ENCODE data around the gene CROCC2.
"Not testable (repeated sequence)": the region's sequence is repeated elsewhere in the genome, so short reads cannot be mapped to it uniquely, and the experiment has no call there.

Gene CROCC2

GRCh38 chr2:240970104-240970503 is 64.0 kb downstream of the CROCC2 start:
- DNase-seq (ENCODE audit: low read depth, low spot score) = no peak
- in situ Hi-C loops (cut with HindIII; ENCODE audit: low sequenced_read_pairs) = no loop called here
- no peak overlapping the region for H3K4me3 ChIP-seq (ENCODE audit: low read depth, low read length)
- TF ChIP-seq CTCF (IDR thresholded peaks at IDR 0.05; ENCODE audit: low read depth, low read length) = no peak

- DNase-seq (ENCODE audit: low read depth, low spot score) = no peak
- no peak for TF ChIP-seq CTCF (IDR thresholded peaks at IDR 0.05; ENCODE audit: low read depth, low read length)
- no peak overlapping the region for H3K4me3 ChIP-seq (ENCODE audit: low read depth, low read length)
- in situ Hi-C loops (cut with HindIII; ENCODE audit: low sequenced_read_pairs) = no loop called here
Observed at GRCh38 chr2:240970816-240971215, 64.7 kb downstream of the CROCC2 start.

DNA sequence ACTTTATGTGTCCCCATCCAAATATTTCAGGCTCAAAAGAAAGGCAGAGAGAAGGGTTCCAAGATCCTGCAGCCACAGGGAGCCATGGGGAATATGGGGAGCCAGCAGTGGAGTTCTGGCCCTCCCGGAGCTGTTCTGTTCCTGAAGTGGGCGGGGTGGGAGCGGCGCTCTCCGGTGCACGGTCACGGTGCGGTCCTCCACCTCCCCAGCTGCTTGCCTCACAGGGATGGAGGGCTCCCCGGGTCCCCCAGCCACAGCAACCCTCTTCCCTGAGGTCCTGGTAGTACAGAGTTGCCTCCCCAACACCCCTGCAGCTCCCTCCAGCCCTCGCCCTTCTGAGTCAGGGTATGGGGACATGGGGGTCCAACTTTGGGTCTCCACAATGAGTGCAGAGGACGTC is 66.1 kb downstream of the CROCC2 start:
- no peak for TF ChIP-seq CTCF (IDR thresholded peaks at IDR 0.05; ENCODE audit: low read depth, low read length)
- in situ Hi-C loops (cut with HindIII; ENCODE audit: low sequenced_read_pairs) = no loop called here
- no peak overlapping the region for H3K4me3 ChIP-seq (ENCODE audit: low read depth, low read length)
- DNase-seq (ENCODE audit: low read depth, low spot score) = no peak

DNA sequence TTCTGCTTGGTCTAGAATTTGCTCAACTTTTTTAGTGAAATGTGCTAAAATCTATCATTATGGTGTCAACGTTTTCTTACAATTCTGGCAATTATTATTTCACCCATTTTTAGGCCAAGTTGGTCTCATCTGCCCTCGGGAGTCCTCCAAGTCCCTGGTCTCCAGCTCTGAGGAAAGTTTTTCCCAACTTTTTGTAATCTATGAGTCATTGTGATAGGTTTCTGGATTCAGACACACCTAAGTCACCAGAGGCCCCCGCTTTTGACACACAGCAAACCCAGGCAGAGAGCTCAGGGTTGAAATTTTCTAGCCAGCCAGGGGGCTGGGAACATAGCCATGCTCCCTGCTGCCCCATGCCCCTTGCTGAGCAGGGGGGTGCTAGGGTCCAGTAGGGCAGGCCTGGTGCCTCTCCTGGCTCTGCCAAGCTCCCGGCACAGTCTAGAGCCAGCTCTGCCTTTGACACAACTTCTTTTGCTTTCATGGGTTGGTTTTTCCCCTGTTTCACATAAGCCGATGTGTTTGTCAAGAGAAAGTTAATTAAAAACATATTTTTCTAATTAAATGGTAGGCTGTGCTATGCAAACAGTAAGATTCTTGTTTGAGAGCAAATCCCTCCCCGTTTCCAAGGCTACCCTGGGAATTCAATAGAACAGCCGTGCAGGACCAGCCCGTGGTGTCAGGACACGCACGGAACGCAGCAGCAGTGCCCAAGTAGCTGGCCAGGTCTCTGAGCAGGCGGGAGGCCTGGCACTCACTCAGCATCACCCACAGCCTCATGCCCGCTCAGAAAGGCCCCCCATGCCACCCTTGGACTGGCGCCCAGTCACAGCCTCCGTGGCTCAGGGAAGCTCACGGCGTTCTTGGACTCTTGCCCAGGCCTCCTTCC is 66.7 kb downstream of the CROCC2 start:
- TF ChIP-seq CTCF (IDR thresholded peaks at IDR 0.05; ENCODE audit: low read depth, low read length) = no peak
- in situ Hi-C loops (cut with HindIII; ENCODE audit: low sequenced_read_pairs) = no loop called here
- DNase-seq (ENCODE audit: low read depth, low spot score) = peak; percentile 35
- H3K4me3 ChIP-seq (ENCODE audit: low read depth, low read length) = no peak overlapping the region

- in situ Hi-C loops (cut with HindIII; ENCODE audit: low sequenced_read_pairs) = no loop called here
- DNase-seq (ENCODE audit: low read depth, low spot score) = no peak
- H3K4me3 ChIP-seq (ENCODE audit: low read depth, low read length) = no peak overlapping the region
Observed at GRCh38 chr2:240974771-240975572, 68.8 kb downstream of the CROCC2 start.

DNA sequence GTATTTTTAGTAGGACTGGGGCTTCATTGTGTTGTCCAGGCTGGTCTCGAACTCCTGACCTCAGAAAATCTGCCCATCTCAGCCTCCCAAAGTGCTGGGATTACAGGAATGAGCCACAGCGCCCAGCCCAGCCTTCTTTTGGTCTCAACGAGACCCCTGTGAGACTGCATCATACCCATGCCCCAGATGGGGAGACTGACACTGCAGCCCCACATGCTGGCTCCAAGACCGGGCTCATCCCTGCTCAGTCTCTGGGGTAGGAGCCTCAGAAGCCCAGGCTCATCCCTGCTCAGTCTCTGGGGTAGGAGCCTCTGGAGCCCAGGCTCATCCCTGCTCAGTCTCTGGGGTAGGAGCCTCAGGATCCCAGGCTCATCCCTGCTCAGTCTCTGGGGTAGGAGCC is 69.8 kb downstream of the CROCC2 start:
- in situ Hi-C loops (cut with HindIII; ENCODE audit: low sequenced_read_pairs); H3K4me3 ChIP-seq (ENCODE audit: low read depth, low read length); DNase-seq (ENCODE audit: low read depth, low spot score): not testable (repeated sequence)

More at GRCh38 chr2:240974771-240975572, 68.8 kb downstream of the CROCC2 start:
- no peak for TF ChIP-seq CTCF (IDR thresholded peaks at IDR 0.05; ENCODE audit: low read depth, low read length)

GRCh38 chr2:240981280-240981679 is 75.1 kb downstream of the CROCC2 start:
- peak; percentile 55 for DNase-seq (ENCODE audit: low read depth, low spot score)
- in situ Hi-C loops (cut with HindIII; ENCODE audit: low sequenced_read_pairs) = no loop called here
- H3K4me3 ChIP-seq (ENCODE audit: low read depth, low read length) = no peak overlapping the region
- no peak for TF ChIP-seq CTCF (IDR thresholded peaks at IDR 0.05; ENCODE audit: low read depth, low read length)
